Activated effector memory CD4-positive, alpha-beta T cell treated with Interleukin-2 at 50 U/mL for 16 hours (primary cell): ENCODE data around the gene NCKIPSD.

Experiments
- DNase-seq: peaks from one replicate; pipeline ENCODE4 v3.0.0-alpha.2; 2020

The NCKIPSD gene

DNA sequence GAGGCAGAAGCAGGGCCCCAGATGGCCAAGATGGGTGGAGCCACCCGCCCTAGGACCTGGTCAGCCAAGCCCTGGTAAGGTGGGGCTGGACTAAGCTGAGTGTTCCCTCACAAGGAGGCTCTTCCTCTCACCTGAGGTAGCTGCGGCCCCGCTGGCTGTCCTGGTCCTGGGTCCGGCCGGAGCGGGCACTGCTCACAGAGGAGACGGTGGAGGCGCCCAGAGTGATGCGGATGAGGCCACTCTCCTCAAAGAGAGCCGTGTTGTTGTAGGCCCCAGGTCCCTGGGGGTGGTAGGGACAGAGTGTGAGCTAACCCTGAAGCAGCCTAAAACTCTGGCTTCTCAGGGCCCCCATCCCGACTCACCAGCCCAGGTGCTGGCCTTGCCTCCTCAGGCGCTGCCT lies 43.1 kb downstream of the NCKIPSD start:
- no peak for DNase-seq

DNA sequence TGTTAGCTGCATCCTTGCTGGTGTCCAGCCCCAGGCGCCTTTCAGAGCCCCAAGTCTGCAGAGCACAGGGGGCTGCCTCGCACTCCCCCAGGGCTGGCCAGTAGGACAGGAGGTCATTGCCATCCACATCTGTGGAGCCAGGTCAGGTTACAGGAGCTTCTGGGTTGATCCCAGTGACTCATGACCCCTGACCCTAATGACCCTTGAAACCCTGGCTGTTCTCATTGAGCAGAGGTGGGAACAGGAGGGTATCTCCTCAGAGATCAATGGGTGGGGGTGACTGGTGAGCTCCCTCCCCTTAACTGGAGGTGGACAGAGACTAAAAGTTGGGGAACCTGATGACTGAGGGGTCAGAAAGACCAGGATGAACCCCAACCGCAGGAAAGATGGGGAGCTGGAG lies 44.3 kb downstream of the NCKIPSD start:
- DNase-seq, result no peak

DNA sequence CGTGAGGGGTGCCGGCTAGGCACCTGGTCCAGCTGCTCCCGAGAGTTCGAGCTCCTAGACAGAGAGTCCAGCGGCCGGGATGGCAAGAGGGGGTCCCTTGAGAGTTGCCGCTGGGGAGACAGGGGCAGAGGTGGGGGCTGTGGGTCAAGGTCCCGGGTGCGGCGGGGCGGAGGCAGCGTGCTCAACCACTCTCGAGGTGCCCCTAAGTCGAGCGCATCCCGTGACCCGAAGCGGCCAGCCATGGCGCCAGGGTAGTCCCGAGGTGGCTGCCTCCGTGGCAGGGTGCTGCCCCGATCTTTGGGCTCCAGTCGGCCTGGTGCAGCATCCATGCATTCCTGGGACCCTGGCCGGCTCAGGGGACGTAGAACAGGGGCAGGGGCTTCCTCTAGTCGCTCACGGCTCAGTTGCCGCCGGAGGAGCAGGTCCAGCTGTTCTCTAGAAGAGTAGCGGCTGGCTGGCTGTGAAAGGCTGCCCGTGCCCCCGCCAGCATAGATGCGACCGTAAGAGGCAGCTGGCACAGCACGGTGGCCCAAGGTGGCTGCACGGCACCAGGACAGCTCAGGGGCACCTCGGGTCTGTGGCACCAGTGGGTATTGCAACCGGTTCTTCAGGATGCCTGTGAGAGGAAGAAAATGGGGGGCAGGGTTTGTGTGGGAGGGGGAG lies 45.6 kb downstream of the NCKIPSD start:
- no peak for DNase-seq

DNA sequence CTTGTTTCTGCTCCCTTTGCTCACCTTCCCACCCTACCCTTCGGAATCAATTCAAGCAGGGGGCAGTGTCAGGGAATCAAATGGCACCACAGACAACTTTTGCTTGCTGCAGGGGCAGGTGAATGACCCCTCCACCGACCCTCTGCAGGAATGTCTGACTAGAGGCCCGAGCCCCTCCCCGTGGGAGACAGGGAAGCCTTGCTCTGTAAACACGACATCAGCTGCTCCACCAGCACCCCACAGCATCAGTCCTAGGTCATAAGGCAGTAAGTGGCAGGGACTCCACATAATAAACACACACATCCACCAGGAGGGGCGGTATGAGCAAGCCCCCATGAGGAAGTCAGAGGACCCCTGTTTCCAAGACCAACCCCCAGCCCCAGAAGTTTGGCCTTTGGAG lies 48.4 kb downstream of the NCKIPSD start:
- DNase-seq, result no peak

DNA sequence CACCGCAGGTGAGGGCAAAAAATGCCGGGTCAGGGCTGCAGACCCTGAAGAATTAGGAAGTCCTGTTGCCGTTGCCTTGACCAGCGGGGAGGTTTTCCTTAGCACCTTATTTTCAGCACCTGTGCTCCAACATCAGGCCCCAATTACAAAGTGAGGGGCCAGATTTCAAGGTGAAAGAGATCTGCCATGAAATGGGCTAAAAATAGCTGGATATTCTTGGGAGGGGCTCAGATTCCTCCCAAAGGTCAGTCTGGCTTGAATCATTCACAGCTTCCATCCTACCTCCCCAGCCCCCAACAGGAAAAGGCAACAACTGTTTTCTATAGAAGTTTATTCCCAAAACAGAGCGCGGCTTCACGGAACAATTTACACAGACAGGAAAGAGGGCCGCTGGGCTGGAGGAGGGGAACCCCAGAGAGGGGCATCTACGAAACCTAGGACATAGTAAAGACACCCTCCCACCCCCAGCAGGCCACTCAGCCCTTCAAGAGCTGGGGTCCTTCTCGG lies 49.5 kb downstream of the NCKIPSD start:
- DNase-seq, result no peak

DNA sequence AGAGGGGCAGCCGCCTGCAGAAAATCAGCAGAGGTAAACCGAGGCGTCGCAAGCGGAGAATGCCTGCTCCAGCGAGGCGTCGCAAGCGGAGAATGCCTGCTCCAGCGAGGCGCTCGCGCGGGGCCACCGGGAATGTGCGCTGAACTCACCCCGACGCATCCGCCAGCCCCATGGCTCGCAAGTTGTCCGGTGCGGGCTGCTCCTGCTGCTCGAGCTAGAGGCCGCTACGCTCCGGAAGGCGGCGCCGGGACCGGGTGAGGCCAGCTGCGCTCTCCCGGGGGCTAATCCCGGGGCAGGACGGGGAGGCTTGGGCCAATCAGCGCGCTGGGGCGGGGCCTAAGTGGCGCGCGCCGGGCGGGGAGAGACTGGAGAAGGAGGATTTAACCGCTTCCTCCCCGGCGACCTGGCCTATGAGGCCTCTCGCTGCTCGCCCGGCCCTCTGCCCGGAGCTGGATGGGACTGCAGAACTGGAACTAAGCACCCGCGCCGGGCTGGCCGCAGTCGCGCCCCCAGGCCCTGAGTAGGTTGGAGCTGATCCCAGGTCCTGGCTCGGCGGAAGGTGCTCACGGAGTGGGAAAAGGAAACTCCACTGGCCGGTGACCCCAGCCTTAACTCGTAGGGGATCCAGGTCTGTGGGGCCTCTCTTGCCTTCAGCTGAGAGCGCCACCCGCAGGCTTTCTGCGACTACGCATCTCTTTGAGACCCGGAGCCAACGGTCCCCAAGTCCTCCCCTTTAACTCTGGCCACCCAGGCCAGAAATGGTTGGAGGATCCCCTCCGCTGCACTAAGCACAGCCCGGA lies 50.3 kb downstream of the NCKIPSD start, which contains the start of gene SLC26A6:
Gene SLC26A6, minus strand, starts transcription at position 240 of the 800 bp plus-strand sequence. Its CDS starts 68 bp downstream, at position 172.
- DNase-seq, result peak; percentile 90

DNA sequence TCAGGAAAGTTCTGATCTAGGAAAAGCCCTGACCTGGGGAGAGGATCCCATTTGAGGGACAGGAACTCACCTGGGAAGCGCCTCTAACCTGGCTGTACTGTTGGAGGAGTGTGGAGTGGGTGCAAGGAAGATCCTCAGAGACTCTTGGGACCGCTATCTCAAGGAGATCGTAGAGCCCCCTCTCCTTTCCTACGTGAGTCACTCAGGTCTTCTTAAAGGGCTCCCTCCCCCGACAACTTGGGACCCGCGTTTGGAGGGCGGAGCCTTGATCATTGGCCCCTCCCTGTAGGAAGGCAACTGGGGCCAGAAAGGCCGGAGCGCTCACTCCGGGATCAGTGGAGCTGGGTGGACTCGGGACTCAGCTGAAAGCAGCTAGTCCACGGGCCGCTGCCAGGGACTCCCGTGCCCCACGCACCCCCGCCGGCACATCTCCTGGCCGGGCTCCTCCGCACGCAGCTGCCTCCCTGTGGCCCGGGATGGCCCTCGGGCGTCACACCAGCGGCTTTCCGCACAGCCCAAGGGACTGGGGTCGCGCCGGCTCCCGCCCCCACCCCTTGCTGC lies 51.0 kb downstream of the NCKIPSD start:
- peak; percentile 19 for DNase-seq

DNA sequence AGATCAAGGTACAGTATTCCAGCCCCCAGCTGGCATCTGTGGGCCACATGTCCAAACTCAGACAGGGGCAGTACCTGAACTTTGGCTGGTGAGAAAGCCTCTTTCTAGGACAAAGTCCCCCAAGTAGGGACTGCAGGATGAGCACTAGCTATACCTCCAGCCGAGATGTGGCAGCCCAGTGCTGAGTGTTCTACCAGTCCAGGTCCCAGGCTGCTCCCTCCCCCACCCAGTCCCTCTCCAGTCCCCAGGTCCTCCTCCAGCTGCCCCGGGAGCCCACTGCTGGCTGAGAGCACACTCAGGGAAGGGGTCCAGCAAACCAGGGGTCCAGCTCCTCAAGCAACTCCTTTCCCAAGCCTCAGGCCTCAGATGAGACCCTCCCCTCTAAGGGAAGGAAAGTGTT lies 52.0 kb downstream of the NCKIPSD start:
- no peak for DNase-seq

DNA sequence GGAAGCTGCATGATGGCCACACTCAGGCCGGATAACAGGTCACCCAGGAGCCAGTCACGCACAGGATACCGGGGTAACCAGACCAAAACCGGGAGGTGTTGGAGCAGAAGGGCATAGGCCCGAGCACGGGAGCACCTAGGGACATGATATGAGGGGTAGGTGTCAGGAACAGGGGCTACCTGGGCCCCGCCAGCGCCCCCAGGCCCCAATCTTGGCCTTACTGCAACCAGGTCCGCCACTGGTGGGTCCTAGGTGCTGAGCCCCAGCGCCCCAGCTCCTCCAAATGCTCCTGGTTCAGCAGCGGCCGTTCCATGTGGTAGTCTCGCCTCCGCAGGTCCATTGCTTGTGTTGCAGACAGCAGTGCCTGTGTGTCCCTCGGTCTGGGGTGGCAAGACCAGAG lies 52.5 kb downstream of the NCKIPSD start:
- no peak for DNase-seq

DNA sequence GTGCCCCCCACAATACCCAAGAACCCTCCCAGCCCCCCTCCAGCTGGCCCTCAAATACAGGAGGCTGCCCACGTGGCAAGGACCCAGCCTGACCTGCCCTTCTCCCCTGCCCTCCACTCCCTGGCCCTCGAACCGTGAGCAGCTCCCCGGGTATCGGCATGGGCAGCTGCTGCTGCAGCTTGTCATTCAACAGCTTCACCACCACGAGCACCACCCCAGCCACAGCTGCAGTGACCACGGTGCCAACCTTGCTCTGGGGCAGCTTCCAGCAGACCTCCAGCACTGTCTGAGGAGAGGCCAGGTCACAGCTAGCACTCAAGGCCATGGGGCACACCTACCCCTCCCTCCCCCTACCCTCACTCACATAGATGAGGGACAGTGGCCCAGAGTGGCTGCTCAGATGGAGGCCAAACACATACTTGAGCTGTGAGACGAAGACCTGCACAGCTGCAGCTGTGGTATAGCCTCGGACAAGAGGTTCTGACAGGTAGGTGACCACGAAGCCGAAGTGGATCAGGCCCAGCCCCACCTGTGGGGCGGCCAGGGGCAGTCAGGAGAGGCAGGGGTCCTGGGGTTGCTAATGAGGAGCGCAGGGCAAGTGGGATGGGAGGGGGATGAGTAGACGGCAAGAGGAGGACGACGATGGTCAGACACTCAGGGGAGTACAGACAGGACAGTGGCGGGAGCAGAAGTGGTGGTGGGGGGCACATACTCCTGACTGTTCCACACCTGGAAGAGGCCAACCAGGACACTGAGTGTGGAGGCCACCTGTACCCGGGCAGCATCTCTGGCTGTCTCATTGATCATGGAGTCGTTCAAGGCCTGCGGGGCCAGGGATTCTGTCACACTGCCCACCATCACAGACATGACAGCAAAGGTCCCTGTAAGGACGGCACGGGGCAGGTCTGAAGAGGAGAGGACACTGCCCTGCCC lies 53.9 kb downstream of the NCKIPSD start:
- no peak for DNase-seq

DNA sequence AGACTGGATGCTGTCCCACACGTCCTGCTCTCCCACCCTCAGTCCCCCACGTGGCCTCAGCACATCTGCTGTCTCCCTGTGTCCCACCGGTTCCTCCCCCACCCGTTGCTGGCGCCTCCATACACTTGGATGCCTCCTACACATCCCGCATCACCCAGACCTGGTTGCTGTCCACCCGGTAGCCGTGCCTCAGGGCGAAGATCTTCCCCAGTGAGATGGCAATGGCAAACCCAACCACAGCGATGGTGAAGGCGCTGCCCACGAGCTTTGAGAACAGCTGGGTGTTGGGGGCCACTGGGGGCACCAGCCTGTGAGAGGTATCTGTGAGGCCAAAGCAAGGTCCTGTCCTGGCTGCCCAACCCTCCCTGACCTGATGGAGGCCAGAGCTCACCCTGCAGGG lies 54.9 kb downstream of the NCKIPSD start:
- no peak for DNase-seq

DNA sequence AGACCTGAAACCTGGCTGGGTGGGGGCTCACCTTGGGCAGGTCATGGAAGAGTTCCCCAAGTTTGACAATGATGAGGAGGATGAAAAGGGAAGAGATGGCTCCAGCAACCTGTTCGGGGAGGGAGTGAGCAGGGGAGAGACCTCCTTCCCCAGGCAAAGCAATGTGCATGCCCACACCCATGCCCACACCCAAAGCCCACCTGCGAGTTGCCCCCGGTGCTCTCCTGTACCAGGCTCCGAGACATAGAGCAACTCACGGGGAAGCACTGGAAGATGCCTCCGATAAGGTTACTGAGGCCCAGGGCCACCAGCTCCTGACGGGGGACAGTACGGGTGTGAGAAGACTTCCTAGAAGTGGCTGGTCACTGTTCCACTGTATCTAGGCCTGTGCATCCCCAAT lies 55.3 kb downstream of the NCKIPSD start:
- DNase-seq, result no peak

DNA sequence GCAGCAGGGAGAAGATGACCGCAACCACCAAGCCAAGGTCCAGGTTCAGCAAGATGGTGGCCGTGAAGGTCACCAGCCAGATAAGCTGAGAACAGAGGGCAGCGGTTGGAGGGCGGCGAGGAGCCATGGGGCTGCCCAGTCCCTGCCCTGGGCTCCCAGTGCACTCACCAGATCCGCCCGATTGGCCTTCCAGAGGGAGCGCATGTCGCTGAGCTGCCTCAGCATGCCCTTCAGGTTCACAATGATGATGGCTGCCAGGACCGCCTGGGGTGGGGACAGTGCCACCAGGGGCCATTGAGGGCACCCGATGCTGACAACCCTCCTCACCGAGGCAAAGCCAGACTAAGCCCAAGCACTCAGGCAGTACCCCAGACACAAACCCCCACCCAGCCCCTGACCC lies 55.8 kb downstream of the NCKIPSD start:
- DNase-seq, result no peak

DNA sequence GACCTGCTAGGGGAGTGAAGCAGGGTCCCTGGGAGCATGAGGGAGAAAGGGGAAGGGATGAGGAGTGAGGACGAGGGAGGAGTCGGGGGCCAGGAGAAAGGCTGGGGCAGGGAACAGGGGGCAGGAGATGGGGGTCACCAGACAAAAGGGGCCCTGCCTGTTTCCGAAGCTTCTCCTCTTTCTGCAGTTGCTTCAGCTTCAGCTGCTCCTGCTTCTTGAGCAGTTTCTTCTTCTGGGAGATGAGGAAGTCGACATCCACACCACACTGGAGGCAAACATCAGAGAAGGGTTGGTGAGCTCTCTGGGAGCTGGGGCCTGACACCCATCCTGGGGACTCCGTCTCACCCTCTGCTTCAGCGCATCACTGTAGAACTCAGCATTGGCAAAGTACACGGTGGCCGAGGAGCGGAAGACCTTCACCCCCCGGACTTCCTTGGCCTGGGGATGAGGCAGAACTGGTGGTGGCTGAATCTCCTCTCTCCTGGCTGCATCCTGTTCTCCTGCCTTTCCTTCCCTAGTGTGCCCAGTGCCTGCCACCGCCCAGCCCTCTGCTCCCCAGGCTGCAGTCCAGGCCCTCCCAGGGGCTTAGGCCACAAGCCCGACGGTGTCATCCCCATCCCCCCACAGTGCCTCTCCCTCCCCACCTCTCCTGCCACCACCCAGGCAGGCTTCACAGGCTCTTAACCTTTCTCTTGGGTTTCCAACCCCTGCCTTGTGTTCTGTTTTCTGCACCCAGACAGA lies 57.3 kb downstream of the NCKIPSD start:
- no peak for DNase-seq

DNA sequence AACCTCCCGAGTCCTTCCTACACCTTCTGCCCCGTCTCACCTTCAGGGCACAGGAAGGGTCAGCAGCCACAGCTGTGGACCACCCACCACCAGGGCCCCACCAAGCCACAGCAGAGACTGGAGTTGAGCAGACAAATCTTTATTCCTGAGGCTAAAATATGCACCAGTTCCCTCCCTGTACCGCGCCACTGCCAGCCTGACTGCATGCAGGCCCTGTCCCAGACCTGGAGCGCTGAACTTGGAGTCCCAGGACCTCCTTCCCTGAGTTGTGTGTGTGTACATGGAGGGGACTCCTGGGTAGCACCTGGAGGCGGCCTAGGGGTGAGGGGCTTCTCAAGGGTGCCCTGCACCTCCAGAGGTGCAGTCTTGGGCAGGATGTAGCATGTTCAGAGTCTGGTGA lies 60.1 kb downstream of the NCKIPSD start:
- no peak for DNase-seq

DNA sequence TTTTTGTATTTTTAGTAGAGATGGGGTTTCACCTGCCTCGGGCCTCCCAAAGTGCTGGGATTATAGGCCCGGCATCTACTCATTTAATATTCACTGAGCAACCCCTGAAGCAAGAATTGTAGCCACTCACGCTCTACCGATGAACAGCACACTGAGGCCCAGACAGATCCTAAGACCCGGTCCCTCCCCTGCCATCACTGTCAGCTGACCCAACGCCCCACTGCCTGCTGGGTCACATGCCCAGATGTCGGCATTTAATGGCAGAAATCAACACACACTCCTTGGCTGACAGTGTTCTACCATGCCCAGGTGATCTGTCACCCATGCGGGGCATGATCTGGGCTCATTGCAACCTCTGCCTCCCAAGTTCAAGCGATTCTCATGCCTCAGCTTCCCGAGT lies 60.9 kb downstream of the NCKIPSD start:
- no peak for DNase-seq

DNA sequence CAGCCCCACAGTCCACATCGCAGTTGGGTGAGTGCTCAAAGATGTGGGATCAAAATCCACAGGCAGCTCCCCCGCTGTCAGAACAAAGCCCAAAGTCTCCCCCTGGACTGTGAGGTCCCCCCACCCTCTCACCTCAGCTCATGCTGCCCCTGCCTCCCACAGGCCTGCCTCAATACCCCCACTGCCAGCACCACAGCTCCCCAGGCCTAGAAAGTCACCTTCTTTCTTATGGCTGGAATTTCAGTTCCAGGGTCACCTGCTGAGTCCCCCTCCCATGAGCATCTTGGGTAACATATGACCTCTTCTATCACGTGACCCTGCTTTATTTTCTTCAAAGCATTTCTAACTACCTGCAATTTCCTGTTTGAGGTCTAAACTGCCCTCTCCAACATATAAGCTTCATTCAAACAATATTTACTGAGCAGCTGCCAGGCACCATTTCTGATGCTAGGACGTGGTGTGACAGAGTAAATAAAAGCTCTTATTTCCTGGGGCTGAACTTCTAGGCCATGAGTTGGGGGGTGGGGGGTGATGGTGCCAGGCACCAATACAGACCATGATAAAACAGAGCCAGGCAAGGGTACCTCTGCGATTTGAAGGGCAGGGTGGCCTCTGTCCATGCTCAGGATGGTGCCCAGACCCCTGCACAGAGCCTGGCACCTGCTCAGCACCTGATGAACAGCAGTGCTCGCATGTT lies 61.7 kb downstream of the NCKIPSD start:
- DNase-seq, result no peak
